GM21423 (cell line): ENCODE data around the gene SLC6A11.

Experiments
- ATAC-seq: cut with Tn5 transposase; IDR thresholded peaks from one replicate; pipeline ENCODE4 v1.9.1; 2021; ENCODE audit warnings: mild to moderate bottlenecking, moderate library complexity; ENCODE audit not compliant: unreplicated experiment

SLC6A11 gene

DNA sequence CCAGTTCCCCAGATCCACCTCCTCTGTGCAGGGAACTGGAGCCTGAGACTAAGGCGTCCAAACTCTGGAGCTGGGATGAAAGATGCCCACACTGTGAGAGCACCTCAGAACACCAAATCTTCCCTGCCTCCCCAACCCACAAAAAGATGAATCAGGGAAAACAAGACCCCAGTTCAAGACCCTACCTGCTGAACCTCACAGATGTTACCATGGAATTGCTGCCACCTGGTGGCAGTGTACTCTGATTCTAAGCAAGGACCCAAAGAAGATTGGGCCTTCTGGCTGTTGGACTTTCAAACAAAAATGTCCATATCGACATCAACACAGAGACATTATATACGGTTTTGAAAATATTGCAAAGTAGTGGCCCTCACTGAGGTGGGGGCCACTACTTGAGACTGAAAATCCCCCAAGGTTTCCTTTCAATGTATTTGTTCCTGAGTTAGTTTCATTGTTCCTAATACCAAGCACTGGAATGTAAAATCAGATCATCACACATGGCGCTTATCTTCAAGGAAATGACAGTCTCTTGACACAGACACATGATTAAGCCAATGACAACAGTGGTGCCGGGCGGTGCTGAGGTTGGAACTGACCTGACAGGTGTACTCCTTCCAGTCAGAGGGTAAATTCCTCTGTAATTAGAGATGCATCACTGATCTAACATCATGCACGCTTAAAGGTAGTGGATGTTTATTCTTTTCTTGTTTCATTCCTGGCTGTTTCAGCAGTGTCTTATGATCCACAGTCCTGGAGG lies 67.6 kb downstream of the SLC6A11 start:
- no peak for ATAC-seq

DNA sequence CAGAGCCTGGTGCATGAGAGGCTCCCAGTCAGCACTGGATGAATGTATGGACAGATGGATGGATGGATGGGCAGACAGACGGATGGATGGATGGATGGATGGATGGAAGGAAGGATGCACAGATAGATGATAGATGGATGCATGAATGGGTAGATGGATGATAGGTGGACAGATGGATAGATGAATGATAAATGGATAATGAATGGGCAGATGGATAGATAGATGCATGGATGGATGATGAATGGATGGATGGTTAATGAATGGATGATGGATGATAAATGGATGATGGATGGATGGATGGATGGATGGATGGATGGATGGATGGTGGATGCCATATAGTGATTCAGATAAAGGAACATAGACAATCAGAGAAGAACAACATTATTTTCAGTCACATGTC lies 71.0 kb downstream of the SLC6A11 start:
- no peak for ATAC-seq

DNA sequence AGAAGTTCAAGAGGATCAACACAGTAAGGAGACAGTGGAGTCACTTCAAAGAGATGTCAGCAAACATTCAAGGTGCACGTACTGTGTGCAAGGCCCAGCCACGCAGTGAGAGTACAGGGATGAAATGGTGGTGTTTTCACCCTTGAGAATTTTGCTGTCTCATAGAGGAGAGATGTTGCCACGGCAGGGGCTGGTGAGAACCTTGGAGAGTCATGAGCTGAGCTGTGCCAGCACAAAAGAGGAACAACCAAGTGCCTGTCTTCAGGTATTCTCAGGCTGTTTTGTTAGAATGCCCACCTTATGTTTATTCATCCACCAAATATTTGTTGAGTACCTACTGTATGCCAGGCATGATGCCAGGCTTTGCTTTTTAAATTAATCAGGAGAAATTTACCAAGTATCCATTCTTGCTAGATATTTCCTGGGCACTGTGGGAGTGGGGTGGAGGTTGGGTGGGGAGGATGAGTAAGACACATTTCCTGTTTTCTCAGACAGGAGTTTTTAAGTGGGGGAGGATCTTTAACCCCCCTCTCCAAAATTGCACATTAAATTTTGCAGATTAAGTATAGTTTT lies 72.6 kb downstream of the SLC6A11 start:
- no peak for ATAC-seq

GRCh38 chr3:10889206-10889960 lies 73.4 kb downstream of the SLC6A11 start:
- ATAC-seq, result no peak

DNA sequence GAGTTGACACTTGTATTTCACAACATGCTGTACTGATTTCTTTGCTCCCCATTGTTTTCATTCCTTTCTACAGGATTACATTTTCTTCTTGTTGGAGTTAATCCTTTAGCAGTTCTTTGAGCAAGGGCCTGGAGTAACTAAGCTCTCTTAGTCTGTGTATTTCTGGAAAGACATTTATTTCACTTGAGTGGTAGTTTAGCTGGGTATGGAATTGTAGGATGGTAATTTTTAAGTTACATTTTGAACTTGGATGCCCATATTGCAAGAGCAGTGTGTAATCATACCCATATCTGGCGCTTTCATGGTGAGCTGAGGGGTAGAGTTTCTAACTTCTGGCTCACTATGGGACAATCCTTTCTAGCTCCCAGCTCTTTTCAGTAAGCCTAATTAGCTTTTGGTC lies 74.6 kb downstream of the SLC6A11 start:
- ATAC-seq, result no peak

GRCh38 chr3:10892622-10893021 lies 76.6 kb downstream of the SLC6A11 start:
- no peak for ATAC-seq

DNA sequence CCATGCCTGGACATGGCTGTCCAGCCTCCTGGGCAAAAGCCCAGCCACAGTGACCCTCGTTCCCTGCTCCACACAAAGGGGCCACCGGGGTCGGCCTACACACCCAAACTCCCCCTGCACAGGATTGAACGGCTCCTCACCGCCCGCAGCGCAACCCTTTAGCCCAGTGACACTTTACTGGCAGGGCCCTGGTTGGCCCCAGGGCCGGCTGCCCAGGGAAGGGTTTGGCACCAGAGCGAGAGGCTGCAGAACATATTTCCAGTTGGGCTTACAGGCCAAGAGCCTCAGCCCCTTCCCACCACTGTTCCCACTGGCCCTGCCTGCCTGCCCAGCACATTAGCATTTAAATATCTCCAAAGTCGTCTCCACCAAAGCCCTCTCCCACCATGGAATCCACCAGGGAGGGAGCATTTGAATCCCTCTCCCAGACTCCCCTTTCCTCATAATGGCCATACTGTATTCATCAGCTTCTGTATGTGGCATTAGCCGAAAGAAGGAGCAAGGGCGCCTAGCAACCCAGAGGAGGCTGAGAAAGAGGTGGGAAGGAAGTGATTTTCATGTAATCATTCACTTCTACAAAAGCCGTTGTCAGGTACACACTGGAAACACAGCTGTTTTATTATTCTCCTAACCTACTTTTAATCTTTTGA lies 85.4 kb downstream of the SLC6A11 start:
- no peak for ATAC-seq

DNA sequence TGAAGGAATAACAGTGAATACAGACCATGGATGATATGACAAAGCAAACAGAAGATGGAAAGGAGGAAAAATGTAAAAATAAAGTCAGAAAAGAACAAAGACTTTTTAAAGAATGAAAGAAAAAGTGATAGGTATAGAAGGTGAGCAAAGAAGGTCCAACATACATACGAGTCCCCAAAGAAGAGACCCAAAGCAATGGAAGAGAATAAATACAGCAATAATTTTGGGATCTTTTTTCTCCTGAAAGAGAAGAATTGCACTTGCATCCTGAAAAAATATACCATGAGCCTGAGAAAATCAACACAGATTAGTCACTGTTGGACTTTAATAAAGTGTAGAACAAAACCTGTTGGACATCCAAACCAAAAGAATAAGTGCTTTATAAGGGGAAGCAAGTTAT lies 91.2 kb downstream of the SLC6A11 start:
- no peak for ATAC-seq

DNA sequence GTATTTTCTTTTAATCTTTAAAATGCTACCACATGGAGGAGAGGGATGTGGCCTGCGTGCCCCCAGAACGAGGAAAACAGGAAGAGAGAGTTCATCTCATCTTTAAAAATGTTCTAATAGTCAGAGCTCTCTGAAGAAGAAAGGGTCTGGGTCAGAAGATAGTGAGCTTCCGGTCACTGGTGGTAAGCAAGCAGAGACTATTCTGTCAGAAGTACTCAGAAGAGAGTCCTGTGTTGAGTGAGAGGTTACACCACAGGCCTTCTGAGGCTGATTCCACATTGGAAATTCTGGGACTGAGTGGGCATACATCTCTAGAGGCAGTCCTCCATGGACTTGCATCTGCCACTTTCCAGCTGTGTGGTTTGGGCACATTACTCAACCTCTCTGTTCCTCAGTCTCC lies 94.3 kb downstream of the SLC6A11 start:
- no peak for ATAC-seq

GRCh38 chr3:10911350-10912002 lies 95.4 kb downstream of the SLC6A11 start:
- no peak for ATAC-seq

GRCh38 chr3:10912786-10913185 lies 96.8 kb downstream of the SLC6A11 start:
- ATAC-seq, result no peak

- no peak for ATAC-seq
Observed at GRCh38 chr3:10915376-10915775, 99.3 kb downstream of the SLC6A11 start.

GRCh38 chr3:10917176-10917575 lies 101.1 kb downstream of the SLC6A11 start:
- no peak for ATAC-seq

DNA sequence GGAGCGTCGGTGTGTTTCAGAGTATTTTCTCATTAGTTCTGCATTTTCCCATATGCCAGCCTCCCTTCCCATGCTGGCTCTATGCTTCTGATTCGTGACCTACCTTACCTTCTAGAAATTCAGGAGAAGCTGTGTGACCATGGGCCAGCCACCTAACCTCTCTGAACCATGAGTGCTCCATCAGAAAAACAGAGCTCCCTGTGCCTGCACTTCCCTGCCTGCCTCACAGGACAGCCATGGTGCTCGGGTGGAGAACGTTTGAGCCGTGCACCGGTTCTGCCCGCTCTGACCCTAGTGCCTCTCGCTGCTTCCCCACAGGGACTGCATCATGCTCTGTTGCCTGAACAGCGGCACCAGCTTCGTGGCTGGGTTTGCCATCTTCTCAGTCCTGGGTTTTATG lies 102.0 kb downstream of the SLC6A11 start:
- ATAC-seq, result no peak

DNA sequence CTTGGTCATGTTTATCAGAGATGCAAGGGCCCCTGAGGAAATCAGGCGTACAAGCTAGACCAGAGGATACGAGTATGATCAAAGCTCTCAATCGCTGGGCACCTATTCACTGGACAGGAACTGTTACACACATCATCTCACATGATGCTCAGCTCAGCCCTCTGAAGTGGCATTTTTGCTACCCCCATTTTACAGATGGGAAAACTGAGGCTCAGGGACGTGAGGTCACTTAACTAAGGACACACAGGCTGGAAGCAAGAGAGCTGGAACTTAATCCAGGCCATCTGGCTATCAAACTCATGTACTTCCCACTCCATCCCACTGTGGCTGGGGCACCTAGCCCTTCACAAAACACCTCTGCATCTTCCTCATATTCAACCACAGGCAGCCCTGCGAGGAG lies 103.6 kb downstream of the SLC6A11 start:
- no peak for ATAC-seq

GRCh38 chr3:10925436-10926255 lies 109.6 kb downstream of the SLC6A11 start:
- no peak for ATAC-seq

- ATAC-seq, result no peak
Observed at GRCh38 chr3:10926256-10926810, 110.3 kb downstream of the SLC6A11 start.

DNA sequence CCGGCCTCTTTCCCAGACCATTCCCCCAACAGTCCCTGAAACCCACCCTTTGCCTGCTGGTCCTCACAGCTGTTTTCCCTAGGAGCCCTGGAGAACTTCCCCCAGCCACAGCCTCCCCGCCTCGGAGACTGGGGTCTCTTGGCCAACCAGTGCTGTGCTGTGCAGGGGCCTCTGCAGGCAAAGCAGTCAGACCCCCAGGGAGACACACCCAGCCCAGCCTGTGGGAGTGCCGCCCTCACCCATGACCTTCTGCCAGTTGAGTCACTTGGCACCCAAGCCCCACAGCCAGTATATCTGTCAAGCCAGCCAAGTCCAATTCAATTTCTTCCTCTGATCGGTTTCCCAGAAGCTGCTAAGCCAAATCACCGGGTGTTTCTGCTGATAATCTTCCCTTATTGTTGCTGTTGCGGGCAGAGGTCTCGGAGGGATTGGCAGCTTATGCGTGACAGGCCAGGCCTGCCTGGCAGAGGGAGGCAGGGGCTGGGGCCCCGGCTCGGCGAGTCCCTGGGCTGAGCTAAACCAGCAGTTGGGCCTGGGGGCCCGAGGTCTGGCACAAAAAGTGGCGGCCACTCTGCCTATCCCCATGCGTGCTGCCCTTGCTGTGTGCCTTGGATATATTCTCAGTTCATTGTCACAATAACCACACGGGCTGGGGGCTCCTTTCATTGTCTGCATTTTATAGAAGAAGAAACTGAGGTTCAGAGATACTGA lies 110.9 kb downstream of the SLC6A11 start:
- ATAC-seq, result no peak

DNA sequence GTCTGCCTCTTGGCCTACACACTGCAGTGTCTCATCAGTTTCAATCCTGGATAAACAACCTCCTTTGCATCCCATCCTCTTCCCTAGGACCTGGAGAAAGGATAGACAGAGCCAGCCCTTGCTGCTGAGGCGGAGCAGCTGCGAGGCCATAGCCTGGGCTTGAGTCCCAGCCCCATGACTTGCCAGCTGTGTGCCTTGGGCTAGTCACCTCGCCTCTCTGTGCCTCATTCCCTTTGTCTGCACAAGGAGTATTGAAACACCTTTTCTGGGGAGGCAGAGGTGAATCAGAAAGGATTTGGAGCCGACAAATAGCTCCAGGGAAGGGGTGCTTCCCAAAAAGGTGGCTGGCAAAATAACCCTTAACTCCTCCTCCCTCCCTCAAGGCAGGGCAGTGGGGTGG lies 111.5 kb downstream of the SLC6A11 start:
- no peak for ATAC-seq
